HG02973 (cell line): Measurements from ENCODE around the gene SPEM1.
"Not testable (repeated sequence)": the region's sequence is repeated elsewhere in the genome, so short reads cannot be mapped to it uniquely, and the experiment has no call there.

Experiments
- ATAC-seq: cut with Tn5 transposase; IDR thresholded peaks from one replicate; pipeline ENCODE4 v1.9.1; 2021; ENCODE audit warnings: moderate library complexity; ENCODE audit not compliant: unreplicated experiment

SPEM1 gene

DNA sequence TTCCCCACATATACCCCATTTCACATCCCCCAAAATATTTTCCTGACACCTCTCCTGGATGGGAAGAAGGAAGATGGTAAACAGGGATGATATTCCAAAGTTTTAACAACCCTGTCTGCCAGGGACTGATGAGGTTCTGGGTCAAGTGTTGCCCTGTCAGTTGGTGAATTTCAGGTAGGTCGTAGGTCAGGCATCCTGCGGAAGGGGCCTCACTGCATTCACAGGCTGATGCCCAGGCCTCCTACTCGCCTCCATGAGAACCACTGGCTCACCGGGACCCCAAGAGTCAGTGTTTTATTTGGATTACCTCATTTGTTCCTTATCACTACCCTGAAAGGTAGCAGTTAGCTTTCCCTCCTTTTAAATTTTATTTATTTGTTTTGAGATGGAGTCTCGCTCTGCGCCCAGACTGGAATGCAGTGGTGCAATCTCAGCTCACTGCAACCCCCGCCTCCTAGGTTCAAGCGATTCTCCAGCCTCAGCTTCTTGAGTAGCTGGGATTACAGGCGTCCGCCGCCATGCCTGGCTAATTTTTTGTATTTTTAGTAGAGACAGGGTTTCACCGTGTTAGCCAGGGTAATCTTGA, 48.8 kb downstream of the SPEM1 start:
- ATAC-seq, result no peak

DNA sequence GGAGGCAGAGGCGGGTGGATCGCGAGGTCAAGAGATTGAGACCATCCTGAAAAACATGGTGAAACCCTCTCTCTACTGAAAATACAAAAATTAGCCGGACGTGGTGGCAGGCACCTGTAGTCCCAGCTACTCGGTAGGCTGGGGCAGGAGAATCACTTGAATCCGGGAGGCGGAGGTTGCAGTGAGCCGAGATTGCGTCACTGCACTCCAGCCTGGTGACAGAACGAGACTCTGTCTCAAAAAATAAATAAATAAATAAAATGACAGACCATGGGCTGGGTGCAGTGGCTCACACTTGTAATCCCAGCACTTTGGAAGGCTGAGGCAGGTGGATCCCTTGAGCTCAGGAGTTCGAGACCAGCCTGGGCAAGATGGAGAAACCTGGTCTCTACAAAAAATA, 49.7 kb downstream of the SPEM1 start:
- ATAC-seq, result not testable (repeated sequence)

DNA sequence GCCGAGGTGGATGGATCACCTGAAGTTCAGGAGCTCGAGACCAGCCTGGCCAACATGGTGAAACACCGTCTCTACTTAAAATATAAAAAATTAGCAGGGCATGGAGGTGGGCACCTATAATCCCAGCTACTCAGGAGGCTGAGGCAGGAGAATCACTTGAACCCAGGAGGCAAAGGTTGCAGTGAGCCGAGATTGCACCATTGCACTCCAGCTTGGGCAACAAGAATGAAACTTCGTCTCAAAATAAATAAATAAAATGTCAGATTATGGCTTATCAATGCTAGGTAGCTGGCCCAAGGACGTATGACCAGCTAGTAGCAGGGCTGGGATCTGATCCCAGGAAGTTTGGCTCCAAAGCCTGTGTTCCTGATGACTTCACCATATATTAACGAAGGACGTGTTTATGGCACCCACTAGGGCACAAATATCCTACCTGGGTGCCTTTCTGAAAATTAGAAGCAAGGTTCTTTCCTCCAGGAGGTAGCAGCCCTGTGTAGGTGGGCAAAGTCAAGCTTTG, 50.4 kb downstream of the SPEM1 start:
- ATAC-seq, result not testable (repeated sequence)
